HepG2 (cell line): ENCODE measurements around the gene APLNR. TPM values are rescaled to one million over a fixed set of nuclear protein-coding genes. Genes with fewer than 3 reads are reported as not detected.

Source experiments
- ATAC-seq: fragments of 200-7000 bp; cut with Tn5 transposase; 3 replicates; pipeline ENCODE4 v1.9.1; 2020; ENCODE audit warnings: mild to moderate bottlenecking, moderate library complexity
- BruUV-seq: library from RNA; stranded (reverse); fragments of 400-500 nt; replicated peaks from 2 replicates; lab custom pipeline; 2021; lab: Mats Ljungman, UMichigan
- CTCF ChIA-PET: fragments of 300-600 bp; formaldehyde crosslinking; extraction: SDS; loops from one replicate; lab custom pipeline; 2021; ENCODE audit warnings: low total read pairs, inconsistent platforms, low intra/inter-chr PET ratio; lab: Yijun Ruan, JAX
- POLR2A ChIA-PET: fragments of 350-600 bp; sonication (Branson Sonifier 250); formaldehyde crosslinking; loops from one replicate; lab custom pipeline; 2020; ENCODE audit warnings: antibody characterized with exemption, inconsistent platforms; lab: Yijun Ruan, JAX
- DNase-seq: peaks from one replicate; pipeline ENCODE4 v3.0.0-alpha.2; 2015; ENCODE audit warnings: low spot score
- FAIRE-seq: peaks from 3 replicates; lab custom pipeline; 2011; peaks lifted over from hg19 to GRCh38; lab: Jason Lieb, UNC
- H2AFZ ChIP-seq: one replicate; pipeline ENCODE4 v1.6.1; 2011; ENCODE audit warnings: low read length, inconsistent platforms
- H3K27ac ChIP-seq: fragments of 300-600 bp; 3 replicates; pipeline ENCODE4 v1.8.0; 2011; ENCODE audit warnings: mixed run types, mild to moderate bottlenecking, mixed read lengths, low read length, inconsistent platforms; ENCODE audit not compliant: insufficient read depth; ENCODE audit errors: extremely low read length
- H3K27me3 ChIP-seq, 2 experiments: fragments of 200-600 bp in 1 of 2; 2 replicates in 1 of 2; 3 replicates in 1 of 2; pipeline versions ENCODE4 v1.6.0 to v1.8.0; 2011; ENCODE audit warnings: low read length in 2 of 2, mild to moderate bottlenecking in 2 of 2, moderate library complexity in 2 of 2, inconsistent platforms in 1 of 2; ENCODE audit not compliant: insufficient read depth in 2 of 2, control insufficient read depth in 1 of 2
- H3K36me3 ChIP-seq, 2 experiments: fragments of 200-600 bp in 1 of 2; replicated peaks in 1 of 2; 2 replicates in 1 of 2; 3 replicates in 1 of 2; pipeline versions ENCODE4 v1.5.1 to v1.8.0; 2011; ENCODE audit warnings: low read length in 2 of 2, inconsistent platforms in 1 of 2; ENCODE audit not compliant: insufficient read depth in 2 of 2, control insufficient read depth in 1 of 2
- H3K4me1 ChIP-seq: 2 replicates; pipeline ENCODE4 v1.5.1; 2012; ENCODE audit warnings: low read length, inconsistent platforms; ENCODE audit not compliant: insufficient read depth
- H3K4me2 ChIP-seq: 2 replicates; pipeline ENCODE4 v1.6.0; 2011; ENCODE audit warnings: low read depth, low read length, inconsistent platforms
- H3K4me3 ChIP-seq, 3 experiments: fragments of 200-600 bp in 1 of 3; sonication (generic), shearing (Covaris generic) in 1 of 3; replicated peaks in 1 of 3; 2 replicates each; pipeline ENCODE4 v1.5.1; 2011 to 2016; ENCODE audit warnings: low read length in 3 of 3, inconsistent platforms in 2 of 3, low read depth in 2 of 3, mild to moderate bottlenecking in 2 of 3, control low read depth in 1 of 3, mixed read lengths in 1 of 3; ENCODE audit not compliant: insufficient read depth in 1 of 3
- H3K79me2 ChIP-seq: one replicate; pipeline ENCODE4 v1.6.1; 2011; ENCODE audit warnings: low read length, inconsistent platforms; ENCODE audit not compliant: insufficient read depth
- H3K9ac ChIP-seq: 2 replicates; pipeline ENCODE4 v1.6.0; 2011; ENCODE audit warnings: mild to moderate bottlenecking, low read depth, low read length, inconsistent platforms; ENCODE audit not compliant: insufficient read depth
- H3K9me3 ChIP-seq: 2 replicates; pipeline ENCODE4 v1.5.1; 2012; ENCODE audit warnings: mild to moderate bottlenecking, low read length
- H4K20me1 ChIP-seq: 2 replicates; pipeline ENCODE4 v1.6.0; 2011; ENCODE audit warnings: inconsistent platforms, mild to moderate bottlenecking, low read length, moderate library complexity; ENCODE audit not compliant: insufficient read depth
- MBNL3 ChIP-seq: fragments of 250-450 bp; sonication (Bioruptor Pico); conservative IDR thresholded peaks from 2 replicates; pipeline ENCODE4 v1.8.0; 2022; ENCODE audit warnings: mild to moderate bottlenecking, inconsistent platforms
- NCOA2 ChIP-seq: sonication (generic); formaldehyde crosslinking; IDR thresholded peaks from 2 replicates; pipeline ENCODE4 v1.8.0; 2022; ENCODE audit warnings: inconsistent platforms
- PRPF4 ChIP-seq: fragments of 200-400 bp; formaldehyde crosslinking; IDR thresholded peaks from 2 replicates; pipeline ENCODE4 v1.6.1; 2016; ENCODE audit warnings: low read length, low read depth; ENCODE audit not compliant: poor library complexity, severe bottlenecking
- REPIN1 ChIP-seq: sonication (generic); formaldehyde crosslinking; IDR thresholded peaks from 2 replicates; pipeline ENCODE4 v1.8.0; 2022; ENCODE audit warnings: missing genetic modification reagents, low read depth, mild to moderate bottlenecking, borderline replicate concordance
- RORA ChIP-seq: sonication (generic); formaldehyde crosslinking; IDR thresholded peaks from 2 replicates; pipeline ENCODE4 v1.5.0; 2020; ENCODE audit warnings: mild to moderate bottlenecking, missing genetic modification reagents, moderate library complexity
- SOX13 ChIP-seq, 3 experiments: fragments of 450-650 bp in 1 of 3; sonication (generic) in 1 of 3; formaldehyde crosslinking in 1 of 3; IDR thresholded peaks in 2 of 3; conservative IDR thresholded peaks in 1 of 3; 2 replicates each; pipeline versions ENCODE4 v1.5.0 to v1.6.1; 2016 to 2020; ENCODE audit warnings: antibody characterized with exemption in 1 of 3, mild to moderate bottlenecking in 1 of 3, missing compliant biosample characterization in 1 of 3, missing genetic modification reagents in 1 of 3, moderate library complexity in 1 of 3
- STAT6 ChIP-seq: sonication (generic); formaldehyde crosslinking; IDR thresholded peaks from 2 replicates; pipeline ENCODE4 v1.4.0; 2020; ENCODE audit warnings: missing genetic modification reagents, mild to moderate bottlenecking, borderline replicate concordance
- ZFP62 ChIP-seq: sonication (generic); formaldehyde crosslinking; IDR thresholded peaks from 2 replicates; pipeline ENCODE4 v1.4.0; 2020; ENCODE audit warnings: missing genetic modification reagents
- ZNF407 ChIP-seq: sonication (generic); formaldehyde crosslinking; IDR thresholded peaks from one replicate; pipeline ENCODE4 v1.5.1; 2020; ENCODE audit warnings: mild to moderate bottlenecking, missing genetic modification reagents; ENCODE audit errors: not compliant biosample characterization
- ZNF563 ChIP-seq: sonication (generic); formaldehyde crosslinking; IDR thresholded peaks from 2 replicates; pipeline ENCODE4 v1.8.0; 2022; ENCODE audit warnings: mild to moderate bottlenecking, moderate library complexity, missing genetic modification reagents
- ZNF564 ChIP-seq: sonication (generic); formaldehyde crosslinking; IDR thresholded peaks from 2 replicates; pipeline ENCODE4 v1.8.1; 2023; ENCODE audit warnings: mild to moderate bottlenecking, missing genetic modification reagents
- ZNF704 ChIP-seq: sonication (generic); formaldehyde crosslinking; IDR thresholded peaks from 2 replicates; pipeline ENCODE4 v1.8.1; 2023; ENCODE audit warnings: mild to moderate bottlenecking, inconsistent platforms, moderate library complexity, missing genetic modification reagents, borderline replicate concordance
- ZNF792 ChIP-seq: IDR thresholded peaks from 2 replicates; pipeline ENCODE4 v1.6.1; 2016
- WGBS: methylation state at CpG from one replicate; pipeline ENCODE4 v1.1.6; 2017; ENCODE audit warnings: low lambda C conversion rate; 5-methylcytosine and 5-hydroxymethylcytosine counted together
- in situ Hi-C: cut with HindIII; loops from 2 replicates; pipeline ENCODE4 v1.10.0; 2017; ENCODE audit warnings: low pct_unique_long_range_greater_than_20kb; ENCODE audit not compliant: extremely low pct_ligation_motif_present
- intact Hi-C: fragments of 100-400 bp; cut with micrococcal nuclease; formaldehyde crosslinking; loops from one replicate; pipeline ENCODE4 v1.10.0; 2022; ENCODE audit not compliant: unreplicated experiment
- polyA plus RNA-seq, 8 experiments: library from polyadenylated mRNA; depleted of rRNA in 3 of 8; stranded (reverse) in 7 of 8; unstranded in 1 of 8; fragments of >200 nt; fragmentation: Illumina TruSeq in 4 of 8; extraction: Trizol in 4 of 8; gene quantifications; 2 replicates each; pipeline versions ENCODE4 v1.2.1 to v1.2.3, GENCODE V29; 2011 to 2016; ENCODE audit warnings: low read depth in 4 of 8, missing spikeins in 1 of 8, mixed read lengths in 1 of 8; ENCODE audit not compliant: insufficient read depth in 1 of 8
- total RNA-seq, 5 experiments: library from RNA; depleted of rRNA; stranded (reverse); fragments of >200 nt; fragmentation: Illumina TruSeq; extraction: Trizol; gene quantifications; 2 replicates each; pipeline ENCODE4 v1.2.3, GENCODE V29; 2016; ENCODE audit warnings: low read depth in 1 of 5

The APLNR gene
- total and polyA plus RNA-seq, 2 of the 13 experiments (the other 11 are each of a cell fraction or from before 2014, with no cell fraction given), result not detected

GRCh38 chr11:57255618-57256017 is 18.6 kb upstream of the APLNR start:
- no peak for DNase-seq
- in situ Hi-C loops, result no loop called here
- no peak overlapping the region for H2AFZ ChIP-seq
- BruUV-seq, result no TSS peak
- no peak overlapping the region for H3K4me3 ChIP-seq
- no peak overlapping the region for H3K4me2 ChIP-seq
- H3K27ac ChIP-seq, result no peak overlapping the region
- no peak for ATAC-seq
- POLR2A ChIA-PET, result no interaction called here
- no peaks in the 10 kb centered on the region for H3K9me3 ChIP-seq
- H3K36me3 ChIP-seq, result no peaks in the 10 kb centered on the region
- H3K79me2 ChIP-seq, result no peaks in the 10 kb centered on the region
- CTCF ChIA-PET, result no interaction called here
- H3K27me3 ChIP-seq, result no peaks in the 10 kb centered on the region
- H3K9ac ChIP-seq, result no peak overlapping the region
- 0% methylated on average over 1 of the region's 1 CpG for WGBS
- FAIRE-seq, result no peak
- intact Hi-C loops, result no loop called here
- no peaks in the 10 kb centered on the region for H4K20me1 ChIP-seq
- no peaks in the 10 kb centered on the region for H3K4me1 ChIP-seq
- TF ChIP-seq RORA (CRISPR knock-in tag) (no peak), ZNF407 (CRISPR knock-in tag) (no peak), PRPF4 (no peak), ZFP62 (CRISPR knock-in tag) (no peak), STAT6 (CRISPR knock-in tag) (no peak), ZNF563 (CRISPR knock-in tag) (no peak), ZNF564 (CRISPR knock-in tag) (no peak), MBNL3 (CRISPR knock-in tag) (no peak), ZNF792 (CRISPR knock-in tag) (no peak), SOX13 (IDR thresholded peaks at IDR 0.05) (no peak), SOX13 (CRISPR knock-in tag; conservative IDR thresholded peaks at IDR 0.05 in 1 of 2, IDR thresholded peaks at IDR 0.05 in 1 of 2) (no peak), REPIN1 (CRISPR knock-in tag) (no peak), ZNF704 (CRISPR knock-in tag) (no peak), NCOA2 (CRISPR knock-in tag) (no peak)
